H54 (cell line): ENCODE results near the gene SLC25A18.

Source experiments
- DNase-seq: peaks from one replicate; pipeline ENCODE4 v3.0.0; 2011; ENCODE audit warnings: low spot score, mixed read lengths; ENCODE audit not compliant: insufficient read length
- FAIRE-seq: peaks from 3 replicates; lab custom pipeline; 2011; peaks lifted over from hg19 to GRCh38; lab: Jason Lieb, UNC
- POLR2A ChIP-seq: IDR thresholded peaks from 2 replicates; pipeline ENCODE4 v1.6.1; 2011; ENCODE audit warnings: low read depth, mild to moderate bottlenecking, low read length

Gene SLC25A18

DNA sequence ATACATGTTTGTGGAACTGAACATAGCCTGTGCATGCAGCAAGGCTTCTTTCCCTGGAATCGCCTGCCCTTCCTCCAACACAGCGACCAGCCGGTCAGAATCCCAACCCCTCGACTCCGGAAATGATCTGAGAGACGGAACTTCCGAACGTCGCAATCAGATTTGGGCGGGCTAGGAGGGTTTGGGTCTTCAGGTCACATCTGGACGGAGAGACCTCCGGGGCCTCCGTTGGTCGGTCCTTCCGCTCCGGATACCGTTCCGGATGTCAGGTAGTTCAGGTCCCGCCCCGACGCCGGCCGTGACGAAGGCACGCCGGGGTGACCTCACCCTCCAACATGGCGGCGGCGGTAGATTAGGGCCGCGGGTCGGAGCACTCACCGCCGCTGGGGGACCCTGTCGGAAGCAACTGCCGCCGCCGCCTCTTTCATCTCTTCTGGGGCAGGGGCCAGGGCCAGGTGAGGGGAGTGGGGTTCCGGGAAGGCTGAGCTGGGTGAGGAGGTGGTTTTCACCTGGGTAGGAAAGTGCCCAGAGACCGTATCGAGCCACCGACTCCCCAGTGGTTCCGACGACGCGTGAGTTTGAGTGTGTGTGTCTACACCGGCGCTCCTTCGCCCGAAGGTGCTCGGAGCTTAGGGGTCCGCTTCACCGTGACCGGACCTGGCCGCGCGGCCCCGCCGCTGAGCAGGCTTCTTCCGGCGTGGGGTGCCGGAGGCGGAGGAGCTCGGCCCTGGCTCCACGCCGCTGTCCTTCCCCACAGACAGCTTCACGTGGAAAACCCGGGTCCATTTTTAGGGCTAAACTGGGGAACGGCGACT lies 75.3 kb downstream of the SLC25A18 start, which contains the start of gene BCL2L13:
TSS of gene BCL2L13 (plus strand) at position 326 of the 815 bp plus-strand sequence. CDS start 16,955 bp downstream, outside the sequence.
- TF ChIP-seq POLR2A, result peak; percentile 66
- DNase-seq (peak; percentile 75), FAIRE-seq (no peak)

GRCh38 chr22:17639247-17639741 lies 76.0 kb downstream of the SLC25A18 start:
- no peak for DNase-seq
- no peak for FAIRE-seq
- no peak for TF ChIP-seq POLR2A
